ENCODE data around the gene IGLL1.

The IGLL1 gene

DNA sequence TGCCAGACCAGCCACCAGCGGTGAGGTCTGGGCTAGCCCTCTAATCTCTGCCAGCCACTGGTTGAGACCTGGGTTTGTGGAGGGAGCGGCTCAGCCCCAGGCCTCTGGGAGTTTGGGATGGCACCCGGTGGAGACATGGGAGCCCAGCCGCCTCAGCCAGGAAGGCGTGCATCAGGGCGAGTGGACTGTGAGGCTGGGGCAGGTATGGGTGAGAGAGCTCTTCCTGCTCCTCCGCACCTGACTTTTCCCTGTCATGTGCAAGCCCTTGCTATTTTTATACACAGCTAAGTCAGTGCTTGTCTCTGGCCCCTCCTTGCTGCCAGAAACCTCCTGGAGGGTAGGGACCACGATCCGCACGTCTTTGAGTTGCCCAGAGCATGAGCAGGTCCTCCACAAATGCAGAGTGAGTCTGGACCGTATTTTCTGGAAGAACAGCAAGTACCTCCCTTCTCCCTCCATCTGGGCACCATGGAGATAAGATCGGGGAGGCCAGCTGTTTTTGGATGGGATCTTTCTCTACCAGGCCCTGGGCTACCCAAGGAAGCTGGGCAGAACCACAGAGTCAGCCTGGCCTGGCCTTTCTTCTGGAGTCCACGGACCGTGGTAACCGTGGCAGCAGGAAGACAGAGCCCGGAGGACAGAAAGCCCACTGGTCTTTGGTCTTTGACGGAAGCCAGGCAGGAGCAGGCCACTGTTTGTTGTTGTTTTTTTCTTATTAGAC is 53.3 kb downstream of the IGLL1 start:
- DNase-seq = no peak

DNA sequence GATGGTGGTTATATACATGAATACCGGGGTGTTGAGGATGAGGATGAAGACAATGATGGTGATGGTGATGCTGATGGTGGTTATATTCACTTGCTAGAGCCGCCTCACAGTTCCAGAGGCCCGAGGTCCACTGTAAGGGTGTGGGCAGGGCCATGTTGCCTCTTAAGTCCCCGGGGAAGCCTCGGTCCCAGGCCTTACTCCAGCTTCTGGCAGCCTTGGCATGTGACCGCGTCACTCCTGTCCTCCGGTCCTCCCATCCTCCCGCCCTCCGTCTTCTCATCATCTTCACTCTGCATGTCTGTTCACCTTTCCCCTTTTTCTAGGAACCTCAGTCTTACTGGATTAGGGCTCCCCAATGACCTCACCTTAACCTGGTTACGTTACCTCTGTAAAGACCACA is 54.6 kb downstream of the IGLL1 start:
- no peak for DNase-seq

DNA sequence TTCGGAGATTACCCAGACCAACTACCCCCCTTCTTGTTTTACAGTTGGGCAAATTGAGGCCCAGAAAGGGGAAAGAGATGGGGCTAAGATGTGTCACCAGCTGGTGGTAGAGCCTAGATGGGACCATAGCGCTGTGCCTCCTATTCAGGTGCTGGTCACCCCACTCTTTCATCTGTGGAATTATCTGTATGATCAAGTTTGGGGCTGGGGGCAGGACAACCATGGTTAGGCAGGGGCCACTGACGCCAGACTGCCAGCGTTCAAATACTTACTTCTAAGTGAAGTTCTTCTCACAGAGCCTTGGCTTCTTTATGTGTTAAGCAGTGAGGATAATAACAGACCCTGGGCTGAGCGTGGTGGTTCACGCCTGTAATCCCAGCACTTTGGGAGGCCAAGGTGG is 55.9 kb downstream of the IGLL1 start:
- DNase-seq = no peak

DNA sequence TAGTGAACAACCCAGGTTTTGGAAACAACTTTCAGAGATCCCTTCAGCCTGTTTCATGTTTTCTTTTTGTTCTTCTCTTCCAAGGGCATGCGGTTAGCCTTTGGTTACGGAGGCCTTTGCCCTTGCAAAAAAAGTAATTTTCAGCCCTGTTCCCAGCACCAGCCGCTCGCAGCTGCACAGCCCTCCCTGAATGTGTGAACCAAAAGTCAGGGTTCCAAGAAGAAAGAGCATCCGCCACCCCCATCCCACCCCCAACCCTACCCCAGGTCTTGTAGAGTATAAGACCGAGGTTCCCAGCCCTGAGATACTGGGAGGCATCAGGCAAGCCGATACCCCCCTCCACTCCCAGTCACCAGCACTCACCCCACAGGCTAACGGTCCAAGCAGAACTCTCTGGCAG is 56.4 kb downstream of the IGLL1 start:
- DNase-seq = no peak
